HG02610 (cell line): Measurements from ENCODE around the gene PRDM15.
A peak's percentile ranks its signal among the peaks of the same experiment; 100 is the strongest.

ENCODE experiments used
- ATAC-seq: cut with Tn5 transposase; IDR thresholded peaks from one replicate; pipeline ENCODE4 v1.9.1; 2021; ENCODE audit warnings: mild to moderate bottlenecking, moderate library complexity; ENCODE audit not compliant: unreplicated experiment

Gene PRDM15

DNA sequence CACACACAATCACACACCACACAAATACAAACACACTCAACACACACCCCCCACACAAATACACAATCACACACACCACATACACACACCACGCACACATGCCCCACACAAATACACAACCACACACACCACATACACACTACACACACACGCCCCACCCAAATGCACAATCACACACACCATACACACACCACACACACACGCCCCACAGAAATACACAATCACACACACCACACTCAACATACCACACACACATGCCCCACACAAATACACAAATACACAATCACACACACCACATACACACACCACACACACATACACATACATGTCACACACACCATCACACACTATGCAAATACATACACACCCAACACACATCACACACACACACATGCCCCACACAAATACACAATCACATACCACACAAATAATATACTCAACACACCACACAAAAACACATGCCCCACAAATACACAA, 50.2 kb downstream of the PRDM15 start:
- ATAC-seq, result no peak

DNA sequence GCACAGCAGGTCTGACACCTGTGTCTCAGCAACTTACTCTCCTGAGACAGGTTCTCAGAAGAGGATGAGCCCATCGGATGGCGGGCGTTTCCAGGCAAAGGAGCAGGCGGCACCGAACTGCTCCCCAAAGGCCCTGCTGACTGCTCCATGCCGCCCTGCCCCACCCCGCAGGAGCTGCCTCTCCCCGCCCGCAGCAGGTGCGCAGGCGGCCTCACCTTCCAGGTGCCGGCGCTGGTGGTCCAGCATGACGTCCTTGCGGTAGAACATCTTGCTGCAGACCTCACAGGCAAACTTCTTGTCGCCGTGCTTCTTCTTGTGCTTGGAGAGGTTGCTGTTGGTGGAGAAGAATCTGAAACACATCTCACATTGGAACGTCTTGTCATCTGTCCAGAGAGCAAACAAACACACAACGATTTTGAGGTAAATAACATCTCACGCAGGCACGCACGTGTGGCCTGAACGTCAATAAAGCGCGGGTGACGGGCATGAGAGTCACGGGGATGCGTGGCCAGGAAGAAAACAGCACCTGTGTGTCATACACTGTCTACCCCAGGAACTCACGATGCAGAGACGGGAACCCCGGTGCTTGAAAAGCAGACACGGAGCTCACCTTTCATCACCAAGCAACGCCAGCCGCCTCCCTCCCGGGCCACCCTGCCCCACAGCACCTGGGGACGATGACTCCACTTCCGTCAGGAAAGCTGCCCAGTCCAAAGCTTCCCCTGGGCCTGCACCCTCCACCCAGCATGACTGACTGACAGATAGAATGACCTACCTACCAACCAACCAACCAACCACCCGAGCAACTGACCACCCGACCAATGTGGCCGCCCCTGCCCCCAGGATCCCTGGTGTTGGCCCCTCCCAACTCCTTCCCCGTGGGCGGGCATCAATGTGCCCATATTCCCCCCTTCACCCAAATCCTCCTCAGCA, 50.9 kb downstream of the PRDM15 start:
- ATAC-seq, result no peak

DNA sequence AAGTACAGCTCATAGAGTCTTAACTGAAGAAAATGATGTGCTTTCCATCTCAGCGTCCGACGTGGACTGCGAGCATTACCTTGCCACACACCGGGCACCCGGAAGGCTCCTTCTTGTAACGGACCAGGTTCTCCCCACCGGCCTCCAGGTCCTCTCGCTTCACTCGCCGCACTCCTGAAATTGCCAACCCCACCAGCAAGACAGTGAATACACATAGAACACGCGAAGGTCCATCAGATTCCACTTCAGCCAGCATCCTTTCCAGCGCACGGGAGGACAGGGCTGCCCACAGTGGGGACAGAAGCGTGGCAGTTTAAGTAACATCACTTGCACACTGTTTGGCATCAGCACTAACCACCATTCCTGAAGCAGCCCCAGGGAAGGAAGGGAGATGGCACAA, 53.3 kb downstream of the PRDM15 start:
- no peak for ATAC-seq

DNA sequence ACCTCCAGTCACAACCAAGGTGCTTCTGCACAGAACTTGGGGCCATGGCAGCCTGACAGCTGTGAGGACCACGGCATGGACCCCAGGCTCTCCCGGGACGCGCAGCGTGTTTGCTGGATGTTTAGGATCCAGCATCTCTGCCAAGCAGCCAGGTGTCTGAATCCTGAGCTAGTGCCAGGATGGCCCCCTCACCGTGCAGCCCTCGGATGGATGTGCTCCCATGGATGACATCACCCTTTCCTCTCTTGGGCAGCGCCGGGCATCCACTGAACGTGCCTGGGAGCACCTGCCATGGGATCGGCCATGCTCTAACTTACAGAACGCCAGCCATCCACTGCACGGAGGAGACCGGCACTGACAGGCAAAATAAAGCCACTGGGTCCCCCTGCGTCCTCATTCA, 53.9 kb downstream of the PRDM15 start:
- no peak for ATAC-seq

DNA sequence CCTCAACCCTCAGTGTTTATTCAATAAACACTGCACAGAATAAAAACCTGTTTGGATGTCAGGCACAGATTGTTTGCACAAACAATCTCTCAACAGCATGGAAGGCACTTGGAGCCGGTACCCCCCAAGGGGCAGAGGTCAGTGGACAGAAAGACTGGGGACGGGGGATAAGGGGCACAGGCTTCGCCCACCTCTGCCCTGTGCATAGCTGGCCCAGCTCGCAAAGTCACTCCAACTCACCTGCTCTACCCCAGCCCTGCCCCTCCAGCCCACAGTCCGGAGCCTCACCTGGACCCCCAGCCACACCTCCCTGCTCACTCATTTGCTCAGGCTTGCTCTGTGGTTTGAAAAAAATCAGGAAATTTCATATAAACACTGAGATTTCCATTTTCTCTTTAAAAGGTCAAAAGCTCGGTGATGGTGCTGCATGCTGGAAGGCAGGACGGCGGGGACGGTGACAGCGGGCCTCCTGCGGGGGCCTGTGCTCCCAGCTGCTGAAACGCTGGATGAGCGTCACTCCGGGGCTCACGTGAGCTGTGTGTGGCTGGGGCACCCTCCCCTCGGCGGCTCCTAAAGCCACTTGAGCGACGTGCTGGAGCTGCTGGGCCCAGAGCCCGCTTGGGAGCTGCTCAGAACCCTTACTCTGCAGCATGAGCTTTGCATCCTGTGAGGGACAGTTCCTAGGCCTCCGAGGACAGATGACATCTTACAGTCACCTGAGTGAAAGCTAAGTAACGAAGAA, 54.5 kb downstream of the PRDM15 start:
- ATAC-seq, result no peak

DNA sequence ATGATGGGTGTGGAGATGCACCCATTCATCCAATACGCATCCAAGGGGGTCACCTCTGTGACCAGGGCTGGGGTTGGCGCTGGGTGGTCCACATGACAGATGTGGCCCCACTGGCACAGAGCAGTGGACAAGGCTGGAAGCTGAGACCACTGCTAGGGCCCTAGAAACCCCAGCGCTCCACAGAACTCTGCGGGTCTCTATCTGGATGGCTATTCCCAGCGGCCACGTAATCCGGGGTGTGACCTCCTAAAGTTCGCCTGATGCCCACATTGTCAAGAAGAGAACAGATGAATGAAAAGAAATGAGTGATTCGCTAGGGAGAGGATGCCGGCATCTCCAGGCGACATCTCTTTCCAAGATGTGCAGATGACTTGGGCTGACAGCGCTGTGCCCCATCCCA, 55.2 kb downstream of the PRDM15 start:
- no peak for ATAC-seq

DNA sequence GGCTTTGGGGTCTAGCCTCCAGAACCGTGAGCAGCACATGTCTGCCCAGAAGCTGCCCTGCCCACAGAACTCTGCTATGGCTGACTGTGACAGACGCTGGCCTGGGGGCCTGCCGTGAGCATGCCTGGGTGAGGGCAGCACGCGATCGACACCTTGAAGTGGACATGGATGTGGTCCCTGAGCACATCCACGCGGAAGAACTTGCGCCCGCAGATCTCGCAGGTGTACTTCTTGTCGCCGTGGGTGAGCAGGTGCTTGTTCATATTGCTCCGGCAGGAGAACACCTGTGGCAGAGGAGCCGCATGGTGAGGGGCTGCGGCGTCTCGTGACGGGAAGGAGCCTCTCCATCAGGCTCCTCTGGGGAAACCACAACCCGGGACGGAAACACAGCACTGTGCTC, 56.0 kb downstream of the PRDM15 start:
- ATAC-seq, result no peak

DNA sequence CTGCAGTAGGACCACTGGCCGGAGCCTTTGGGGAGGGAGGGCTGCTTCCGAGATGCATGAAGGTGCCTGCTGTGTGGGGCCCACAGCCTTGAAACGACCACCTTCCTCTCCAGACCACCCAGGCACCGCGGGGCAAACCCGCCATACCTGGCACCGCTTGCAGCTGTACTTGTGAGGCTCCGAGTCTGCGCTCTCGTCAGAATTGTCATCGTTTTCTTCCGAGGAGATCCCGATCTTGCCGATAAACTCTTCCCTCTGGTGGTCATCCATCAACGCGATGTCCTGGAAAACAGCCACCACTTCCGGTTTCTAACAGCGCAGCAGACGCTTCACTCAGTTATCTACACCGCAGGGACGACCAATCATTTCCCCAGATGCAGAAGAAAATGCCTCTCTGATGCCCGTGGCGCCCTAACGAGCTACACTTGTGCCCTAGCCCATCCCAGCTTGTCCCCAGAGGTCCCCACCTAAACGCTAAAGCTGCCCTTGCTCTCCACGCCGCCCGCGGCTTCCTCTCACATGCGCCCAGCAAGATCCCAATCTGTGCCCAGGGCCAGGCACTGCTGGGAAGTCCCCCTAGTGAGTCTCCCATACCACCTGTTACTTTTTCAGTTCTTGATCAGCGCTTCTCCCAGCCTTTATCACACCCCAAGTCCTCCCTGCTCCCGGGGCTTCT, 57.2 kb downstream of the PRDM15 start:
- no peak for ATAC-seq

DNA sequence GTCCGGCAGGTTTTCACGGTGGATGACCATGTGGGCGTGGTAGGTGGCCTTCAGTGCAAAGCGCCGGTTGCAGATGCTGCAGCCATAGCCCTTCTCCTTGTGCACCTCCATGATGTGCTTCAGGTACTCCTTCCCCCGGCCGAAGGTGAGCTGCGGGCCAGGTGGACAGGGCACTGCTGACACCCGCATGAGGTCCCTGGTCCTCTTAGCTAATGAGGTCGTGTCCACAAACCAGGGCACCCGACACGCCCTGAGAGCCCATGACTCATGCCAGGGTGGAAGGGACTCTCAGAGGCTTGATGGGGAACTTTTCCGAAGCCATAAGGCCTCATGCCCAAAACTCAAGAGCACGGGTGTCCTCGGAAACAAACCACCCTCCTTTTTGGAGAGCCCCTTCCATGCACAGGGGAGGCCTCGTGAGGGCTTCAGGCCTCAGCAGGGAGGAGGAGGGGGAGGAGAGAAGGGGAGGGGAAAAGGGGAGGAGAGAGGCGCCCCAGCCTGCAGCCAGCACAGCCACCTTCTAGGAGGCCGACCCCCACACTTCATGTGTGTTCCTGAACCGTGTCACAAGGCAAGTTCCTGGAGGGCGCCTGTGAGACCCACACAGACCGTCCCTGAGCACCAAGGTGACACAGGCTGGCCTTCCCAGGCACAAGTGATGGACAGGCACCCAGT, 57.9 kb downstream of the PRDM15 start:
- ATAC-seq, result no peak

DNA sequence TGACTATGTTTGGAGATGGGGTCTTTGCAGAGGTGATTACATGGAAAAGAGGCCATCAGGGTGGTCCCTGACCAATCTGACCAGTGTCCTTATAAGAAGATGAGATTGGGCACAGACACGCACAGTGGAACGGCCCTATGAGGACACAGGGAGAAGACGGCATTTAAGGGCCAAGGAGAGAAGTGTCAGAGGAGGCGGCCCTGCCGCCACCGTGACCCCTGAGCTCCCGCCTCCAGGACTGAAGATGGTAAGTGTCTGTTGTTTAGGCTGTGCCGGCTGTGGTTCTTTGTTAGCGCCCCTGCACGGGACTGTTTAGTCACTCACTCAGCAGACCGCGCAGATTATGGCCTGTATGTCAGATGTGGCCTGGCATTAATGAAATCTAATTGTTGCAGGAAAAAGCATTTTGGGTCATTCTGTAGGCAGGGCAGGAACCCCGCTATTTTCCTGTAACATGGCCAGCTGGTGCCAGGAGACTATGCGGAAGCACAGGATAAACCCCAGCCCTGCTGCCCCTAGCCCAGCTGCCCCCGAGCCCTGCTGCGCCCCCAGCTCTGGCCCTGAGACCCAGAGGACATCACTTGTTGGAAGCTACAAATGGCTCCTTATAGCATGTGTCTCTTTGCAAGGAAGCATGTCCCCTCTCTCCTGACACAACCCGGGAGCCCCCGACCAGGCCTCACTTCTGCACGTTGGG, 58.6 kb downstream of the PRDM15 start:
- no peak for ATAC-seq

DNA sequence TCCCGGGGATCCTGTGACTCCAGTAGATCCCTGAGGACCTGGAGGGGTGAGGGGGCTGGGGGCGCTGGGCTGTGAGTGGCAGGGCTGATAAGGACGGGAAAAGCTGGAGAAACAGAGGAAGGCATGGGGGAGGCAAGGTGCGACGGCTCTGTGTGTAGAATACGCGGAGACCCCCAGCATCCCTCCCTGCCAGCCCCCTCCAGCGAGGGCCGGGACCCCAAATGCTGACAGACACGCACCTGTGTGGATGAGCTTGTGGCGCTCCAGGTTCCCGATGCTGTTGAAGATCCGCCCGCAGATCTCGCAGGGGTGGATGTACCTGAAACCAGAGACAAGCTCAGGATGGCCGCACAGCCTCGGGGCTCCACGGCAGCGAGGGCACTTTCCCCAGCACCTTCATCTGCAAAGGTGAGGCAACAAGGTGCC, 59.3 kb downstream of the PRDM15 start:
- ATAC-seq, result no peak

DNA sequence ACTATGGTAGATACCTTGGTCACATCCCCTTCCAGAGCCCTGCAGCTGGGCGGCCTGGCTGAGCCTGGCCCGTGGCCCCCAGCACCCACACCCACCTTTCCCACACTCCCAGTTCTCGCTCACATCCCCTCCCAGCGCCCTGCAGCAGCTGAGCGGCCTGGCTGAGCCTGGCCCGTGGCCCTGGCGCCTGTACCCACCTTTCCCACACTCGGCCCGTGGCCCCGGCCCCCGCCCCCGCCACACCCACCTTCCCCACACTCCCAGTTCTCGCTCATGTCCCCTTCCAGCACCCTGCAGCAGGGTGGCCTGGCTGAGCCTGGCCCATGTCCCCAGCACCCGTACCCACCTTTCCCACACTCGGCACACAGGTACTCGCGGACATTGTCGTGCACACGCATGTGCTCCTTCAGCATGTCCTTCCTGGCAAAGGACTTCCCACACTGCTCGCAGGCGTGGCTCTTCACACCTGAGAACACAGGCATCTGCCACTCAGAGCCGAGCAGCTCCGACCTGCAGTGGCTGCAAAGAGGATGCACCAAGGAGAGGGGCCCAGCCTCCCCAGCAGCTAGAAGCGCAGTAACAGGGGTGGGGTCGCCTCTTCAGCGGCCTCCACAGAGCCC, 59.8 kb downstream of the PRDM15 start:
- no peak for ATAC-seq

DNA sequence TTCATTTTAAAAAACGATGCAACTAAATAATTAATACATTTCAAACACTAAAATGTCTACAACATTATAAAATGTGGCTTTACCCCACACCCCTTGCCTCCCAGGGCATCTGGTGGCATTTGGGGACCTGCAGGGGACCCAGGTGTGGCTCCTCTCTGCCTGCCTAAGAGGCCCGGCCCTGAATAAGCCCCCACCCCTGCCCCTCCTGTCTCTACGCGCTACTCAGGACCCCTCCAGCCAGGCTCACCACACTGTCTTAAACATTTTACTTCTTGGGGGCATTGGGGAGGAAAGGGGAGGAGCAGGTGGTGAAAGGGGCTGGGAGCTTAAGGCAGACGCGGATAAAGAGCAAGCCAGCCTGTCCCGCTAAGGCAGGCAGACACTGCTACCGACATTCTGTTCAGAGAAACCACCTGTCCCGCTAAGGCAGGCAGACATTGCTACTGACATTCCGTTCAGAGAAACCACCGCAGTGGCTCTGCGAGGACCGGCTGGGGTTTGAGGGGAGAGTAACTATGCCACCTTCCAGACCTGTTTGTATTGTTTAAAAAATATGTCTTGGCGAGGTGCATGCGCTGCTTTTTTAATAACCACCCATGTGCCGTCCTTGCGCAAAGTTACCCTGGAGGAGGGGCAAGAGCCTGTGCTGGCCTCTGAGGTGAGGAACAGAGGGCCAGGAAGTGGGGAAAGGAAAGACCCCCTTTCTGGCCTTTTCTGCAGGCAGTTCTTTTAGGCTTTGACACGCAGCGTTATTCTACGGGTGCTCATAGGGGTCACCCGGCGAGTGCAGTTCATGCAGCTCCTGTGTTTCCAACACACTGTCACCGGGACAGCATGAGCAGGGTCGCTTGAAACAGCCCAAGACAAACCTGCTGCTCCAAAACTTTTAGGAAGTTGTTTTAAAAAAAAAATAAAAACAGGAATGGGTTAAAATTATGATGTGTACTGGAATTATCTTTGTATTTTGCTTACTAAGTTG, 61.0 kb downstream of the PRDM15 start:
- no peak for ATAC-seq

DNA sequence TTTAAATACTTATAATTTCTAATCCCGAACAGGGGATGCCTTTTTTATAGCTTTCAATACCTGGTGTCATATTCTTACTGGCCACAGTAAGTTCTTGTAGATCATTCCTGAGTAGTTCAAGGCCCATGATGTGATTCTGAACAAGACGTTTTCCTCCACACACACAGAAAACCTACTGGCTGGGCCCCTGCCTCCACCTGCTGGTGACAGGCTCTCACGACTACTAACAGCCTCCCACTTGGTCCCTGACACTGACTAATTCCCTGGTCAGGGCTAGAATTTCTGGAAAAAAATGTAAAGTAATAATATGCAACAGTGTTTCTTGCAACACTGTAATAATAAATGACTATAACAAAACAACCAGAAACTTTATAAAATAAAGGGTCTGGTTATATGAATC, 61.9 kb downstream of the PRDM15 start:
- peak; percentile 50 for ATAC-seq

DNA sequence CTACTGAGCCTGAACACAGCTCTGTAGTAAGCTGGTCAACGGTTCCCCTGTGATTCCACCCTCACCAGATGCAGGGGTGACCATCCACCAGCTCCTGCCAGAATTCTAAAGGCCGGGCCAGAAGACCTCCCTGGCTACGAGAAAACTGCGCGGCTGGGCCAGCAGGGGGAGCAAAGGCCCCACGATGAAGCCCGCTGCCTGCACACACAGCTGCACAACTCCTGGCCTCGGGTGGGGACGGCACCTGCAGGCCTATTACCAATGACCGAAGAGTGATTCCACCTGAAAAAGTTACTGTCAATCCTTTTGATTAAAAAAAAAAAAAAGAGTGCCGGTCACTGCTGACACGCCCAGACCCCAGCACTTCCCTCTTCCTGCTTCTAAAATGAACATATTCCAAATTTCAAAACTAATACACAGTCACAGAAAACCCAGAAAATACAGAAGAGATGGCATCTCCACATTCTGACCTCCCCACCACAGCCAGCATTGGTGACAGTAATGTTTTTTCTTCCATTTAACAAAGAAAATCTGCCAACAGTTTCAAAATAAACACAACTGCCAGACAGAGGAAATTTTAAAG, 62.5 kb downstream of the PRDM15 start:
- no peak for ATAC-seq

DNA sequence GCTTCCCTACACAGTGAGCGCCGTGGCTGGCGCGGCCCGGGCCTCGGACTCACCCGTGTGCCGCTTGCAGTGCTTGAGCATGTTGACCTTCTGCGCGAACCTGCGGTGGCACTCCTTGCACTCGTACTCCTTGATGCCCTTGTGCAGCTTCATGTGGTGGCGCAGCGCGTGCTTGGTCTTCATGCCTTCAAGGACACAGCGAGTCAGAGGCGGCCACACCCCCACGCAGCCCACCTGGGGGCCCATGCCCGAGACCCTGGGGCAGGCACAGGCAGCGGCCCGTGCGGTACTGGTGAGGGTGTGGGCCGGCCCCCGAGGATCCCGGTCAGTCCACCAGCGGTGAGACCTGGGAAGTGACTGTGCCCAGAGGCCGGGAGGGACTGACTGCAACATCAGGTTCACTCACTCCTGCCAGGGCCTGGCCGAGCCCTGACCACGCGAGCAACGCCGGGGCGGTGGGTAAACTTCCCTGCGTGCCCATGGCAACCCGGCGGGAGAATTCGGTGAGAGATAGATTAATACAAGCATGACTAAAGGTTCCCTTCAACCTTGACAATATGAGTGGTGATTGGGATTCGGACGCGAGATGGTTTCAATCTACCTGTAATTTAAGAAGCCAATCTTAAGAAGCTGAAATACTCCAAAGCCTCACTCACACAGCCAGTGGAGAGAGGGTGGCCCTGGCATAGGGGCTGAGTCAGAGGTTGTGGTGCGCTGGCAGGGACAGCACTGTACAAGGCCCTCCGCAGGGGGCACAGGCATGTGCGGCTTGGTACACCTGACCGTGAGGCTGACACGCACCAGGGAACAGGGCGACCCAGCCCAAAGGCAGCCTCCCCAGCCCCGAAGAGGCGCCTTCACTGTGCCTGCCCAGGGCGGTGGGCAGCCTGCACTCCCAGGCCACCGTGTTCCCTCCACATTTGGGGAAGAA, 63.2 kb downstream of the PRDM15 start:
- ATAC-seq, result no peak

DNA sequence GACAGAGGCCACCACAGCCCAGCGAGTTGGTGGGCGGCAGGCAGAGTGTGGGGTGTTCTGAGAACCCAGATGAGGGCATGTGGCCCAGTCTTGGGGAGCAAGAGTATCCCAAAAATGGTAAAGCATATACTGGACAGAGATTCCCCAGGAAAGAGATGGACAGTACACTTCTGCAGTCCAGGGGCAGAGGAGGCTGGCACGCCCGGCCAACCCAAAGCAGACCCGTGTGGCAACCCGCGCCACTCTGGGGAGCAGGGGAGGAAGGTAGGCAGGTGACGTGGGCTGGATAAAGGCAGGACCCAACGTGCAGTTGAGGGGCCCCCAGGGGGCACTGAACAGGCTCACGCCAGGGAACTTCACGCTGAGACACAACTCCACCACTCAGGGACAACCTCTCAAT, 65.9 kb downstream of the PRDM15 start:
- ATAC-seq, result no peak
